Testis (tissue), 3 donors: ENCODE measurements around the gene BBS12. TPM values are rescaled to one million over a fixed set of nuclear protein-coding genes. Genes with fewer than 3 reads are reported as not detected.

Experiments used
- DNase-seq: peaks from one replicate; pipeline ENCODE4 v3.0.0-alpha.2; 2019
- H3K27ac ChIP-seq, 2 donors: fragments of 200-600 bp; sonication (generic); one replicate each; pipeline ENCODE4 v1.5.1; 2019
- H3K27me3 ChIP-seq: fragments of 200-600 bp; sonication (generic); one replicate; pipeline ENCODE4 v1.5.1; 2019
- H3K36me3 ChIP-seq: fragments of 200-600 bp; sonication (generic); one replicate; pipeline ENCODE4 v1.5.1; 2017; ENCODE audit warnings: low read depth; ENCODE audit errors: missing control alignments
- H3K4me1 ChIP-seq: fragments of 200-600 bp; sonication (generic); one replicate; pipeline ENCODE4 v1.5.1; 2019
- H3K4me3 ChIP-seq, 2 donors: fragments of 200-600 bp; sonication (generic); one replicate each; pipeline ENCODE4 v1.5.1; 2017 to 2019
- H3K9me3 ChIP-seq: fragments of 200-600 bp; sonication (generic); one replicate; pipeline ENCODE4 v1.5.1; 2017
- CTCF ChIP-seq, 3 experiments: fragments of 450-650 bp in 2 of 3; fragments of 200-600 bp in 1 of 3; sonication (generic) in 1 of 3; IDR thresholded peaks; one replicate each; pipeline ENCODE4 v1.5.1; 2016 to 2019; ENCODE audit warnings: antibody characterized with exemption in 3 of 3, mild to moderate bottlenecking in 2 of 3, moderate library complexity in 1 of 3
- POLR2A ChIP-seq: fragments of 450-650 bp; IDR thresholded peaks from one replicate; pipeline ENCODE4 v1.6.1; 2017; ENCODE audit warnings: antibody characterized with exemption, mild to moderate bottlenecking, moderate library complexity
- WGBS, 2 donors: methylation state at CpG; one replicate each; pipeline ENCODE4 v1.1.5; 2018; 5-methylcytosine and 5-hydroxymethylcytosine counted together
- intact Hi-C: fragments of 100-400 bp; cut with DNase I; formaldehyde crosslinking; loops from one replicate; pipeline ENCODE4 v1.15.1; 2023; ENCODE audit warnings: low total_unique reads
- polyA plus RNA-seq: library from polyadenylated mRNA; stranded (reverse); fragments of 350-450 nt; fragmentation: Illumina TruSeq; extraction: RNeasy Lipid Tissue Mini Kit (QIAGEN cat#74804); gene quantifications from one replicate; pipeline ENCODE4 v1.2.3, GENCODE V29; 2014; ENCODE audit warnings: low read depth, low replicate concordance; ENCODE audit not compliant: insufficient read depth
- total RNA-seq, 2 donors: library from RNA; depleted of rRNA; stranded (reverse); fragments of >200 nt; gene quantifications; one replicate each; pipeline ENCODE4 v1.2.3, GENCODE V29; 2016

BBS12 gene
- total and polyA plus RNA-seq, 3 donors from 2014 or later, result 5.0 to 15.7 (median 7.5) TPM

- Histone ChIP-seq H3K4me3 (no peak overlapping the region), H3K27ac (no peak overlapping the region), H3K27me3 (no peaks in the 10 kb centered on the region), H3K4me1 (no peaks in the 10 kb centered on the region), H3K36me3 (no peaks in the 10 kb centered on the region), H3K9me3 (no peaks in the 10 kb centered on the region)
- no peak for DNase-seq
- WGBS, 2 donors, result 91% methylated on average over 9 of the region's 9 CpGs
- TF ChIP-seq POLR2A (no peak), CTCF (IDR thresholded peaks at IDR 0.05) (no peak)
- intact Hi-C loops, result no loop called here
Observed at GRCh38 chr4:122710434-122711308, 21.8 kb upstream of the BBS12 start.

DNA sequence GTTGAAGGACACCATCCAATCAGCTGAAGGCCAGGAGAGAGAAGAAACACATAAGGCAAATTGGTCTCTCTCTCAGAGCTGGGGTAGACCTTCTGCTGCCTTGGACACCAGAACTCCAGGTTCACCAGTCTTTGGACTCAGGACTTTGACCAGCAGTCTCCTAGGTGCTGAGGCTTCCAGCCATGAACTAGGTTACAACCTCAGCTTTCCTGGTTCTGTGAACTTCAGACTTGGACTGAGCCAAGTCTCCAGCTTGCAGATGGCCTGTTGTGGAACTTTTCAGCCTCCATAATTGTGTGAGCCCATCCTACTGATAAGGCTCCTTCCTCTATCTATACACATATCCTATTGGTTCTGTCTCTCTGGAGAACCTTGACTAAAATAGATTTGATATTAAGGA is 20.6 kb upstream of the BBS12 start:
- intact Hi-C loops, result no loop called here

DNA sequence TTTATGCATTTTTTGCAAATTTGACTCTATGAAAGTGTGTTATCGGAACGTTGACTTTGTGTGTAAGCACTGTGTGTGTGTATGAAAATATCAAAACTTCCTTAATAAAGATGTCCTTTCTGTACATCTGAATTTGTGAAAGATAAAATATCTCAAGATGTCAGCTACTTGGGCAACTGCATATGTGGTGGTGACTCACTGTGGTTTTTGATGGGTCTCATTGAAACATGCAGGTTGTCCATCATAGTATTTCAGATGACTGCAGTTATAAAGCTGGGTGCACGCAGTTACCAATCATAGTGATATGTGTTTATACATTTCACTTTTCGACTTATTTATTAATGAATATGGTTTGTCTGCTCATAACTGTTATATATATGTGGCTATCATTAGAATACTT is 19.7 kb upstream of the BBS12 start:
- H3K36me3 ChIP-seq, result no peaks in the 10 kb centered on the region
- no peak overlapping the region for H3K4me3 ChIP-seq
- no peak for DNase-seq
- H3K27ac ChIP-seq, result no peak overlapping the region
- WGBS, 2 donors, result 94 to 96% methylated on average over 4 of the region's 4 CpGs
- no peaks in the 10 kb centered on the region for H3K27me3 ChIP-seq
- H3K4me1 ChIP-seq, result no peaks in the 10 kb centered on the region
- intact Hi-C loops, result no loop called here
- H3K9me3 ChIP-seq, result no peaks in the 10 kb centered on the region
- TF ChIP-seq POLR2A (no peak), CTCF (IDR thresholded peaks at IDR 0.05) (no peak)

More for the DNA sequence above, 20.6 kb upstream of the BBS12 start:
- H3K27me3 ChIP-seq, result no peaks in the 10 kb centered on the region
- H3K27ac ChIP-seq, result no peak overlapping the region
- DNase-seq, result no peak
- no peaks in the 10 kb centered on the region for H3K36me3 ChIP-seq
- no peak for TF ChIP-seq CTCF (IDR thresholded peaks at IDR 0.05)
- TF ChIP-seq POLR2A, result no peak
- no peak overlapping the region for H3K4me3 ChIP-seq
- no peaks in the 10 kb centered on the region for H3K9me3 ChIP-seq
- no peaks in the 10 kb centered on the region for H3K4me1 ChIP-seq

DNA sequence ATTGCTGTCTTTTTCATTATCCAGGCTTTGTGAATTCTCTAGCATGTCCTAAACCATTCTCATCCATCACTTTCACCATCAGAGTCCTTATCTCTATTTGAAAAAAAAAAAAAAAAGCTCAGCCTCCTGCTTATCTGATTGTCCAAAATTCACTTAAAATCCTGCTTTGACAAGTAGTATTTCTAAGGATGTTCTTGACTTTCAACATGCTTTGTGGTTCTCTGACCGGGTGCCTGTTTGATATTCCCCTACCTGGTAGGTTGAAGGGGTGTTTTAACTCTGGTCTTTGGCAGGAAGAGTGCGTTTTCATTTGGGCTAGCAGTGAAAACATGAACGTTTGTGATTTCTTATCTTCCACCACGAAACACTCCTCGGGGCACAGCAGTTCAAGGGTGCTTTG is 17.3 kb upstream of the BBS12 start:
- intact Hi-C loops, result no loop called here
- Histone ChIP-seq H3K27me3 (no peaks in the 10 kb centered on the region), H3K9me3 (no peaks in the 10 kb centered on the region)

More for the DNA sequence above, 17.3 kb upstream of the BBS12 start:
- TF ChIP-seq POLR2A (no peak), CTCF (IDR thresholded peaks at IDR 0.05) (no peak)
- no peak for DNase-seq
- no peak overlapping the region for H3K27ac ChIP-seq
- no peaks in the 10 kb centered on the region for H3K36me3 ChIP-seq
- no peaks in the 10 kb centered on the region for H3K4me1 ChIP-seq
- H3K4me3 ChIP-seq, result no peak overlapping the region
- WGBS, 2 donors, result 43 to 49% methylated on average over 5 of the region's 5 CpGs
